NCI-H748 treated with DMSO at 0.1 percent for 48 hours (cell line): Measurements from ENCODE around the gene FOXE3.
"Not testable (repeated sequence)": the region's sequence is repeated elsewhere in the genome, so short reads cannot be mapped to it uniquely, and the experiment has no call there.

ENCODE experiments used
- DNase-seq: peaks from one replicate; lab custom pipeline; 2025; lab: John Stamatoyannopoulos, UW

The FOXE3 gene

GRCh38 chr1:47449822-47450552 is 33.9 kb downstream of the FOXE3 start:
- no peak for DNase-seq

GRCh38 chr1:47450606-47451005 is 34.5 kb downstream of the FOXE3 start:
- no peak for DNase-seq

- no peak for DNase-seq
These were observed 36.3 kb downstream of the FOXE3 start for GRCh38 chr1:47452426-47452825.

GRCh38 chr1:47453910-47454309 is 37.8 kb downstream of the FOXE3 start:
- DNase-seq, result not testable (repeated sequence)

GRCh38 chr1:47456250-47456649 is 40.2 kb downstream of the FOXE3 start:
- DNase-seq, result no peak

GRCh38 chr1:47457547-47457946 is 41.5 kb downstream of the FOXE3 start:
- DNase-seq, result not testable (repeated sequence)

GRCh38 chr1:47459253-47459788 is 43.2 kb downstream of the FOXE3 start:
- DNase-seq, result no peak

- no peak for DNase-seq
These were observed 44.0 kb downstream of the FOXE3 start for GRCh38 chr1:47460040-47460439.

GRCh38 chr1:47460456-47460855 is 44.4 kb downstream of the FOXE3 start:
- no peak for DNase-seq

- DNase-seq, result no peak
These were observed 49.5 kb downstream of the FOXE3 start for GRCh38 chr1:47465605-47466004.
